Gastrocnemius medialis (tissue), 4 donors: ENCODE data around the gene FCRL3.

Experiments
- CTCF ChIP-seq, 5 experiments: fragments of 450-650 bp in 3 of 5; fragments of 200-600 bp in 2 of 5; sonication (generic) in 2 of 5; IDR thresholded peaks in 4 of 5; conservative IDR thresholded peaks in 1 of 5; 1 replicate in 4 of 5; 2 replicates in 1 of 5; pipeline ENCODE4 v1.5.1; 2016 to 2019; ENCODE audit warnings: antibody characterized with exemption in 5 of 5, mild to moderate bottlenecking in 3 of 5, moderate library complexity in 3 of 5
- POLR2A ChIP-seq, 2 donors: fragments of 450-650 bp; IDR thresholded peaks; one replicate each; pipeline ENCODE4 v1.6.1; 2017; ENCODE audit warnings: antibody characterized with exemption in 2 of 2, mild to moderate bottlenecking in 2 of 2, moderate library complexity in 2 of 2

GRCh38 chr1:157653494-157653873 lies 47.1 kb downstream of the FCRL3 start:
- TF ChIP-seq CTCF (IDR thresholded peaks at IDR 0.05 in 4 of 5, conservative IDR thresholded peaks at IDR 0.05 in 1 of 5) = no peak
- TF ChIP-seq POLR2A (IDR thresholded peaks at IDR 0.05) = no peak
